ENCODE results near the gene ARFIP1.
"Not testable (repeated sequence)": the region's sequence is repeated elsewhere in the genome, so short reads cannot be mapped to it uniquely, and the experiment has no call there.

The ARFIP1 gene

DNA sequence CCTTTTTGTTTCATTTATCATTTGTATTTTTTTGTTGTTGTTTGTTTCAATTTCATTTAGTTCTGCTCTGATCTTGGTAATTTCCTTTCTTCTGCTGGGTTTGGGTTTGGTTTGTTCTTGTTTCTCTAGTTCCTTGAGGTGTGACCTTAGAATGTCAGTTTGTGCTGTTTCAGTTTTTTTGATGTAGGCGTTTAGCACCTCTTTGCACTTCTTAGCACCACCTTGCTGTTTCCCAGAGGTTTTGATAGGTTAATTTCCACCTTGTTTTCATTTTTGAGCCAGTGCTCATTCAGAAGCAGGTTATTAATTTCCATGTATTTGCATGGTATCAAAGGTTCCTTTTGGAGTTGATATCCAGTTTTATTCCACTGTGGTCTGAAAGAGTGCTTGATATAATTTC is 60.0 kb downstream of the ARFIP1 start:
- DNase-seq: not testable (repeated sequence)

DNA sequence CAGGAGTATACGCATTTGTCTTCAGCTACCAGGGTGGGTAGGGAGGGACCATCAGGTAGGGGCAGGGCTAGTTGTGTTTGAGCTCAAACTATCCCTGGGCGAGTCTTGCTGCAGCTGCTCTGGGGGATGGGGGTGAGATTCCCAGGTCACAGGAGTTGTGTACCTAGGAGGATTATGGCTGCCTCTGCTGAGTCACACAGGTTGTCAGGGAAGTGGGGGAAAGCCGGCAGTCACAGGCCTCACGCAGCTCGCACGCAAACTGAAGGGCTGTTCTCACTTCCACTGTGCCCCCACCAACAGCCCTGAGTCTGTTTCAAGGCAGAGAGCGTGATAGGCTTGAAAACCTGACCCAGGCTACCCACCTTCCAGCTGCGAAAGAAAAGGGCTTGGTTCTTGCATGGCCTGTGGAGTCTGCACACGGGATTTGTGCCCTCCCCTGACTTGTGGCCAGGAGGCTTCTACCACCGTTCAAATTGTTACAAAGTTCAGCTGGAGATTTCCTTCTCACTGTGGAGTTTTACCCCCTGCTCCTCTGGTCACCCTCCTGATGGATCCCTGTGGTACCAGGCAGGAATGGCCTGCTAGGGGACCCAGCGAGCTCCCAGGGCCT is 63.8 kb downstream of the ARFIP1 start:
- no peak for DNase-seq

GRCh38 chr4:152847376-152847775 is 67.6 kb downstream of the ARFIP1 start:
- no peak for DNase-seq

GRCh38 chr4:152848508-152848907 is 68.8 kb downstream of the ARFIP1 start:
- no peak for DNase-seq

- DNase-seq: no peak
Observed at GRCh38 chr4:152849350-152849749, 69.6 kb downstream of the ARFIP1 start.

DNA sequence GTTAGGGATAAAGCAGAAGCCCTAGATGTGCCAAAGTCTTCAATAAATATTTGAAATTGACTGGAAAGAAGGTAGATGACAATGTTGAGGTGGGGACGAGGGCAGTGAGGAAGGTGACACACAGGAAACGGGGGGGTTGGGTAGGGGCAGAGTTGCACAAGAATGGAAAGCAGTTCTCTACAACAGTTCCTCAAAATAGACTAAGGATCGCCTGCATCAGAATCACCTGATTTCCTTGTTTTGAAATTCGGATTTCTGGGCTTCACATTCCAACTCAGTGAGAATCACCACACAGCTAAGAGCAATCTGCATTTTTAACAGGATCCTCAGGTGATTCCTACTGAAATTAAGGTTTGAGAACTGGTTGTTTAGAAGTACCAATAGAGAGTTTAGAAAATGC is 70.6 kb downstream of the ARFIP1 start:
- DNase-seq: no peak

GRCh38 chr4:152851226-152851625 is 71.5 kb downstream of the ARFIP1 start:
- no peak for DNase-seq

- DNase-seq: no peak
Observed at GRCh38 chr4:152853293-152853692, 73.5 kb downstream of the ARFIP1 start.

- not testable (repeated sequence) for DNase-seq
Observed at GRCh38 chr4:152854016-152854415, 74.3 kb downstream of the ARFIP1 start.

DNA sequence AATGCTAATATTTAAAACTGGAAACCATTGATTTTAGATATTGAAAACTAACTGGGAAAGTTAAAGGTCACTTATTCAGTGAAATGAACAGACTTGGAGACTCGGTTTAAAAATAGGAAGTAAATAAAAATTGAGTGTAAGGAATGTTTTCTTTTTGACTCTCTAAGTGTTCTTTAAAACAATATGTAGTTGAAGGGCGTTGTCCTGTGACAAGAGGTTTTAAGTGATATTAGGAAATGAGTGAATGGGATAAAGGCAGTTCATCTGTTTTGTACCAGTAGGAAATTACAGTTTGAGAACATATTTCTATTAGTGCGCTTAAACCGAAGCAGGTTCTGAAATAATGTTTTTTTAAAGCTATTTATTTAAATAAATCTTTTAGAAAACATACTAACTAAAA is 77.2 kb downstream of the ARFIP1 start:
- DNase-seq: no peak

DNA sequence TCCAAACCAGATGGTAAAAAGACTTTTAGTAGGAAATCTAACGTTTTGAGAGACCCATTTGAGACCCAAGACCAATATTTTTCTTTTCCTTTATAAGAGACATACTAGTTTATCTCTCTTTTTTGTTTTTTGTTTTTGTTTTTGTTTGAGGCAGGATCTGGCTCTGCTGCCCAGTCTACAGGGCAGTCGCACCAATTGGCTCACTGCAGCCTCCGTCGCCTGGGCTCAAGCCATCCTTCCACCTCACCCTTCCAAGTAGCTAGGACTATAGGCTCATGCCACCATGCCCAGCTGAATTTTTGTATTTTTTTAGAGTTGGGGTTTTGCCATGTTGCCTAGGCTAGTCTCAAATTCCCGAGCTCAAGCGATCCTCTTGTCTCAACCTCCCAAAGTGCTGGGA is 79.2 kb downstream of the ARFIP1 start:
- no peak for DNase-seq

- DNase-seq: no peak
Observed at GRCh38 chr4:152860046-152860445, 80.3 kb downstream of the ARFIP1 start.

DNA sequence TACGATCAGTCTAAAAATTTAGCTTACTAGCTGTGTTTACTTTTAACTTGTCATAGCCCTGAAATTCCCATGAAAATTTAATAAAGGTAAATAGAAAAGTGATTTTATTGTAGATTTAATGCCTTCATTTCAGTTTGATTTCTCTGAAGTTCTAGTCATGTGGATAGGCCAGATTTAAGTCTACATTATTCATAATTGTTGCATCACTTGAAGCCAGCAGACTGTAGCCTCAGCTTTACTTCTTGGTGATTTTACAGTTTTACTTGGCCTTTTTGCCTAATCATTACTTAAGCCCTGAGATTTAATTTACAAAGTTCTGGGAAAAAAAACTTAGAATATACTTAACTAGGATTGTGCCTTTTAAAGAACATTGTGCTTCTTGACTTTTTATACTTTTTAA is 82.9 kb downstream of the ARFIP1 start:
- no peak for DNase-seq

DNA sequence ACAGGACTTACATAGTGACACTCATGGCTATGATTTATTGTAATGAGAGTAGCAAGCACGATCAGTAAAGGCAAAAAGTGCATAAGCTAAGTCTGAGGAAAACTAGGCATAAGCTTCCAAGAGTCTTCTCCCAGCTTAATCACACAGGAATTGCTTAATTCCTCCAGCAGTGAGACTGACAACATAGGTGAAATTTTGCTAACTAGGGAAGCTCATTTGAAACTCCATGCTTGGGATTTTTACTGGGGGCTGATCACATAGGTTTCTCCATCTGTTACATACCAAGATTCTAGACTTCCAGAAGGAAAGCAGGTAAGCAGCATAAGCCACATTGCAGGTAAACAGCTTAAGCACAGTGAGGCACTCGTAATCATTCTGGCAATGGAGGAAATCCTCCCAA is 84.6 kb downstream of the ARFIP1 start:
- no peak for DNase-seq

- DNase-seq: not testable (repeated sequence)
Observed at GRCh38 chr4:152866432-152866993, 86.8 kb downstream of the ARFIP1 start.

DNA sequence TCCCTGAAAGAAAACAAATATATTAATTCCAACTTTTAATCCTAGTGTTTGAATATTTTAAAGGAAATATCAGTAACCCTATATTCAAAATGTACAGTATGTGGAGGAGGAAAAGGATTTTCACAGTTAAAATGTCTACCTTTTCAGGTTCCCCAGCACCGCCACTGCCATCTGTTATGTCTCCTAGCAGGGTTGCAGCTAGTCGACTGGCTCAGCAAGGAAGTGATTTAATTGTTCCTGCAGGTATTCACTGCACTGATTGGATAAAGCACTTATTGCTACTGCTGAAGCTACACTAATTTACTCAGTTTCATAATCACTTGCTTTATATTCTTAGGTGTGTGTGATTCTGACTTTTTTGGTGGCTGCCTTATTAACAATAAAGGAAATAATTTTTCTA is 90.9 kb downstream of the ARFIP1 start:
- DNase-seq: no peak

- DNase-seq: no peak
Observed at GRCh38 chr4:152875261-152875660, 95.5 kb downstream of the ARFIP1 start.

DNA sequence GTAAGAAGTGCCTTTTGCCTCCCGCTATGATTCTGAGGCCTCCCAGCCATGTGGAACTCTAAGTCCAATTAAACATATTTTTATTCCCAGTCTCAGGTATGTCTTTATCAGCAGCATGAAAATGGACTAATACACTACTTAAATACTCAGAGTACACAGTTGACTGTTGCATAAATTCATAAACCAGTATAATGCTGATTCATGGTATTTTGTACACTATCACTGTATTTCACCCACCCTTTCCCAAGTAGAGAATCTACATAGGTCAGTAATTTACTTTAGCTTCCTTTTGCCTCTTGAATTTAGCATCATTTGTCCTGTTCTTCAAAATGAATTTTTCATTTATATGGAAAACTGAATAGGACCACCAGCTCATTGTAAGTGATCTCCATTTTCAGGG is 98.1 kb downstream of the ARFIP1 start:
- no peak for DNase-seq

DNA sequence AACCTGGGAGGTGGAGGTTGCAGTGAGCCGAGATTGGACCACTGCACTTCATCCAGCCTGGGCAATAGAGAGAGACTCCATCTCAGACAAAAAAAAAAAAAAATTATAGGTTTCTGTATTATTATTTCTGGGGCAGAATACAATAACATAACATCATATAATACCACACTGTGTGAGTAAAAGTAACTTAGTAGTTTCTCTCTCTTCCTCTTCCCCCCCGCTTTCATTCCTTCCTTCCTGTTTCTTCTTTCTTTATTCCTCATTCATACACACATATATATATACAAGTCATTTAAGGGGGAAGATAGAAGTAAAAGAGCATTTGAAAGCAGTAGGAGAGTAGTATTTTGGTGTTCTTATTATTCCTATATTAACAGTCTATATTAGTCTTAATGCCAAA is 100.5 kb downstream of the ARFIP1 start:
- DNase-seq: no peak

DNA sequence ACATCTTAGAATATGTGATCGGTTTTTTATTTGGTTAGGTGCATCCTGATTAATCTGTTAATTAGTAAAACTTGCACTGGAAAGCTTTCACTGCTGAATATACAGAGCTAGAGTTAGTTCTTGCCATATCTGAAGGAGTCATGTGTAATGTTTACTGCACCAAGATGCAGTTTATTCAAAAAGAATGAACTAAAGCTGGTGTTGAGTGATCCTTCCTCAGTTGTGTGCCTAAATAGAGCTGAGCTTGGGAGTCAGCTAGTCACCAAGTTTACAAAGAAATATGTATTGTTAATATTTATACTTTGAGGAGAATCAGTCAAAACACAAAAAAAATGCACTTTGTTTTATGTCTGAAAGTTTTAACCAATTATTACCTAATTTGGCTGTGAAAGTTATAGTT is 102.2 kb downstream of the ARFIP1 start:
- no peak for DNase-seq

- DNase-seq: no peak
Observed at GRCh38 chr4:152885185-152885584, 105.4 kb downstream of the ARFIP1 start.

- no peak for DNase-seq
Observed at GRCh38 chr4:152886201-152886600, 106.4 kb downstream of the ARFIP1 start.

DNA sequence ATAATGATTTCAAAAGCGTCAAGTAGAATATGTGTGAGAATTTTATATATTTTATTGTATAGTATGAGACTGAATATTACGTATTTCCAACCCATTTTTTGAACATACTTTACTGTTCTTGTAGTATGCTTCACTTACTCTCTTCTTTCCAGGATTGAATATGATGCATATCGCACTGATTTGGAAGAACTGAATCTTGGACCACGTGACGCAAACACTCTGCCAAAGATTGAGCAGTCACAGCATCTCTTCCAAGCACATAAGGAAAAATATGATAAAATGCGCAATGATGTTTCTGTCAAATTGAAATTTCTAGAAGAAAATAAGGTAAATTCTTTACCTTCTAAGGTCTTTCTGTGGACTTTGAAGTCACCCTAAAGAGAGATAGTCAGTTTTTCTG is 108.2 kb downstream of the ARFIP1 start:
- no peak for DNase-seq

GRCh38 chr4:152892974-152893373 is 113.2 kb downstream of the ARFIP1 start:
- DNase-seq: no peak

DNA sequence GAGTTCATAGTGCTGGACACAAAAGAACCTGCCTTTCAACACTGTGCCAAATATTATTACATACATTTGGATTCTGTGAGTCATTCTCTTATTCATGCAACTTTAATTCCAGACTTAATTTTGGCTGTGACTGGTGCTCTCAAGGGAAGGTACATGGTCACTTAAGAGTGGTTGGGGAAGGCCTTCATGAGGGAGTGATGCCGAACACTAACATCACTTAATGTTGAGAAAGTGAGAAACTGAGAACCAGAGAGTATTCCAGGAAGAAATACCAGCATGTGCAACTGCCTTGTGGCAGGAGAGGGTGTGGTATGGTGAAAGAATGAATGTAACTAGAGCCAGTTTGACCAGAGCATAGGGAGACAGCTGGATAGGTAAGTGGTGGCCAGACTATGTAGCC is 114.9 kb downstream of the ARFIP1 start:
- DNase-seq: no peak
